GM23338 (cell line): Measurements from ENCODE around the gene SRGAP1. TPM values are rescaled to one million over a fixed set of nuclear protein-coding genes. Genes with fewer than 3 reads are reported as not detected.
"Not testable (repeated sequence)": the region's sequence is repeated elsewhere in the genome, so short reads cannot be mapped to it uniquely, and the experiment has no call there.

Experiments
- ATAC-seq: fragments of 200-7000 bp; cut with Tn5 transposase; 3 replicates; pipeline ENCODE4 v1.9.1; 2020
- DNase-seq: peaks from one replicate; pipeline ENCODE4 v3.0.0-alpha.2; 2015; ENCODE audit warnings: low spot score
- H2AFZ ChIP-seq: fragments of 200-600 bp; sonication (generic); 2 replicates; pipeline ENCODE4 v1.8.0; 2016; ENCODE audit warnings: antibody characterized with exemption, mild to moderate bottlenecking, moderate library complexity
- H3F3A ChIP-seq: fragments of 200-600 bp; sonication (generic); replicated peaks from 2 replicates; pipeline ENCODE4 v1.8.0; 2017; ENCODE audit warnings: antibody characterized with exemption, mixed run types, low read depth
- H3K27ac ChIP-seq: fragments of 200-600 bp; sonication (generic); 2 replicates; pipeline ENCODE4 v1.6.1; 2016; ENCODE audit warnings: low read depth
- H3K27me3 ChIP-seq: fragments of 200-600 bp; sonication (generic); 2 replicates; pipeline ENCODE4 v1.8.0; 2016; ENCODE audit warnings: mild to moderate bottlenecking, mixed run types, moderate library complexity; ENCODE audit not compliant: insufficient read depth
- H3K36me3 ChIP-seq: fragments of 200-600 bp; sonication (generic); 2 replicates; pipeline ENCODE4 v1.8.0; 2016; ENCODE audit warnings: mild to moderate bottlenecking; ENCODE audit not compliant: insufficient read depth
- H3K4me1 ChIP-seq: fragments of 200-600 bp; sonication (generic); 2 replicates; pipeline ENCODE4 v1.8.0; 2016; ENCODE audit warnings: mild to moderate bottlenecking, moderate library complexity; ENCODE audit not compliant: insufficient read depth
- H3K4me2 ChIP-seq: fragments of 200-600 bp; sonication (generic); 2 replicates; pipeline ENCODE4 v1.7.1; 2017; ENCODE audit warnings: mixed run types
- H3K4me3 ChIP-seq: fragments of 200-600 bp; sonication (generic); 2 replicates; pipeline ENCODE4 v1.6.1; 2016; ENCODE audit warnings: mixed run types
- H3K79me2 ChIP-seq: fragments of 200-600 bp; sonication (generic); replicated peaks from 2 replicates; pipeline ENCODE4 v1.8.0; 2017; ENCODE audit warnings: mild to moderate bottlenecking; ENCODE audit not compliant: insufficient read depth
- H3K9me2 ChIP-seq: fragments of 200-600 bp; sonication (generic); 2 replicates; pipeline ENCODE4 v1.8.0; 2017; ENCODE audit not compliant: insufficient read depth
- H4K20me1 ChIP-seq: fragments of 200-600 bp; sonication (generic); replicated peaks from 2 replicates; pipeline ENCODE4 v1.8.0; 2017; ENCODE audit warnings: mild to moderate bottlenecking; ENCODE audit not compliant: insufficient read depth
- H3K27ac Mint-ChIP-seq: 2 replicates; pipeline ENCODE4 v1.8.0; 2020; ENCODE audit warnings: inconsistent platforms, mild to moderate bottlenecking, moderate library complexity, mixed read lengths
- H3K27me3 Mint-ChIP-seq: 3 replicates; pipeline ENCODE4 v1.8.0; 2022; ENCODE audit warnings: low read depth, mild to moderate bottlenecking, moderate library complexity, mixed read lengths, inconsistent platforms; ENCODE audit not compliant: insufficient read depth, poor library complexity
- H3K36me3 Mint-ChIP-seq: 3 replicates; pipeline ENCODE4 v1.8.0; 2021; ENCODE audit warnings: low read depth, mild to moderate bottlenecking, inconsistent platforms, moderate library complexity, mixed read lengths
- H3K4me1 Mint-ChIP-seq: 3 replicates; pipeline ENCODE4 v1.8.0; 2020; ENCODE audit warnings: mild to moderate bottlenecking, inconsistent platforms, mixed read lengths
- H3K4me3 Mint-ChIP-seq: 3 replicates; pipeline ENCODE4 v1.8.0; 2021; ENCODE audit warnings: moderate library complexity, mild to moderate bottlenecking, inconsistent platforms, mixed read lengths
- H3K9me3 Mint-ChIP-seq: 3 replicates; pipeline ENCODE4 v1.8.0; 2020; ENCODE audit warnings: moderate library complexity, mild to moderate bottlenecking, inconsistent platforms, mixed read lengths
- CREB1 ChIP-seq: fragments of 250-450 bp; sonication (Bioruptor Pico); IDR thresholded peaks from 2 replicates; pipeline ENCODE4 v1.5.0; 2020; ENCODE audit warnings: low read depth, mild to moderate bottlenecking, moderate library complexity
- CTCF ChIP-seq, 2 experiments: fragments of 200-600 bp in 1 of 2; sonication (generic) in 1 of 2; conservative IDR thresholded peaks; 2 replicates each; pipeline versions ENCODE4 v1.5.1 to v1.6.1; 2016 to 2017; ENCODE audit warnings: antibody characterized with exemption in 2 of 2, low read depth in 2 of 2, mild to moderate bottlenecking in 2 of 2, moderate library complexity in 1 of 2
- ETS1 ChIP-seq: IDR thresholded peaks from 2 replicates; pipeline ENCODE4 v1.6.1; 2016; ENCODE audit warnings: antibody characterized with exemption
- EZH2 ChIP-seq: fragments of 200-600 bp; sonication (generic); IDR thresholded peaks from one replicate; pipeline ENCODE4 v1.8.0; 2017; ENCODE audit warnings: antibody characterized with exemption, mild to moderate bottlenecking, low read depth; ENCODE audit not compliant: unreplicated experiment
- EZH2phosphoT487 ChIP-seq: fragments of 200-600 bp; sonication (generic); IDR thresholded peaks from one replicate; pipeline ENCODE4 v1.8.1; 2018; ENCODE audit warnings: antibody characterized with exemption; ENCODE audit not compliant: unreplicated experiment
- JUNB ChIP-seq: IDR thresholded peaks from one replicate; pipeline ENCODE4 v1.6.1; 2016; ENCODE audit warnings: antibody characterized with exemption; ENCODE audit not compliant: unreplicated experiment
- NANOG ChIP-seq: IDR thresholded peaks from 2 replicates; pipeline ENCODE4 v1.6.1; 2016; ENCODE audit warnings: antibody characterized with exemption, borderline replicate concordance
- POLR2AphosphoS5 ChIP-seq: IDR thresholded peaks from 2 replicates; pipeline ENCODE4 v1.6.1; 2016; ENCODE audit warnings: antibody characterized with exemption, low read depth
- STAT1 ChIP-seq: IDR thresholded peaks from one replicate; pipeline ENCODE4 v1.6.1; 2016; ENCODE audit warnings: antibody characterized with exemption; ENCODE audit not compliant: unreplicated experiment
- ZNF331 ChIP-seq: fragments of 250-450 bp; sonication (Bioruptor Pico); IDR thresholded peaks from 2 replicates; pipeline ENCODE4 v1.5.0; 2020; ENCODE audit warnings: low read depth, mild to moderate bottlenecking, moderate library complexity
- ZNF462 ChIP-seq: fragments of 250-450 bp; sonication (Bioruptor Pico); IDR thresholded peaks from 2 replicates; pipeline ENCODE4 v1.5.0; 2020; ENCODE audit warnings: mild to moderate bottlenecking, moderate library complexity
- polyA plus RNA-seq: library from polyadenylated mRNA; unstranded; fragments of >200 nt; fragmentation: Nextera tagmentation; extraction: Ambion mirVana; gene quantifications from 2 replicates; pipeline ENCODE4 v1.2.1, GENCODE V29; 2016
- total RNA-seq: library from RNA; depleted of rRNA; stranded (reverse); fragments of >200 nt; shearing (Covaris generic); gene quantifications from 2 replicates; pipeline ENCODE4 v1.2.3, GENCODE V29; 2014

SRGAP1 gene
- total and polyA plus RNA-seq, 2 experiments from 2014 or later: 6.1 to 8.1 TPM

- H3K79me2 ChIP-seq, H2AFZ ChIP-seq, H3K9me3 Mint-ChIP-seq, H3K36me3 Mint-ChIP-seq, H3K4me3 ChIP-seq, H3K9me2 ChIP-seq, H3K27ac Mint-ChIP-seq, H4K20me1 ChIP-seq, DNase-seq, H3K27me3 Mint-ChIP-seq, H3K27me3 ChIP-seq, H3K4me1 ChIP-seq, ATAC-seq, H3K4me2 ChIP-seq, H3F3A ChIP-seq, H3K4me1 Mint-ChIP-seq, H3K36me3 ChIP-seq, H3K27ac ChIP-seq, H3K4me3 Mint-ChIP-seq: not testable (repeated sequence)
Measured at GRCh38 chr12:63880235-63880634, 35.7 kb downstream of the SRGAP1 start.

GRCh38 chr12:63880742-63881263 is 36.3 kb downstream of the SRGAP1 start:
- no peaks in the 10 kb centered on the region for H4K20me1 ChIP-seq
- H3K79me2 ChIP-seq: peaks cover 5% of the 10 kb centered on the region; the same call in 1 of the 2 replicates
- no peak for TF ChIP-seq CTCF (conservative IDR thresholded peaks at IDR 0.05; ENCODE audit: low read depth in 2 of 2)
- no peak for TF ChIP-seq JUNB
- no peak for TF ChIP-seq ETS1
- no peak for TF ChIP-seq ZNF462 (CRISPR knock-in tag)
- TF ChIP-seq CREB1 (CRISPR knock-in tag): no peak
- no peak for TF ChIP-seq ZNF331 (CRISPR knock-in tag)
- no peak for TF ChIP-seq POLR2AphosphoS5
- no peak for TF ChIP-seq EZH2
- TF ChIP-seq NANOG: no peak
- no peak for TF ChIP-seq EZH2phosphoT487
- TF ChIP-seq STAT1: no peak

More at GRCh38 chr12:63880742-63881263, 36.3 kb downstream of the SRGAP1 start:
- no peaks in the 10 kb centered on the region for H3K4me1 ChIP-seq
- no peak overlapping the region for H3K4me3 ChIP-seq
- H3K4me2 ChIP-seq: no peak overlapping the region
- no peak for ATAC-seq
- no peak overlapping the region for H3K27ac ChIP-seq
- Mint-ChIP-seq H3K27me3 (no peaks in the 10 kb centered on the region), H3K4me1 (peaks cover 7% of the 10 kb centered on the region; the same call in 1 of the 3 replicates), H3K27ac (no peak overlapping the region), H3K4me3 (no peak overlapping the region), H3K9me3 (no peaks in the 10 kb centered on the region), H3K36me3 (no peaks in the 10 kb centered on the region)
- no peak overlapping the region for H2AFZ ChIP-seq
- DNase-seq: no peak
- no peaks in the 10 kb centered on the region for H3K27me3 ChIP-seq
- H3K9me2 ChIP-seq: no peaks in the 10 kb centered on the region
- no peaks in the 10 kb centered on the region for H3K36me3 ChIP-seq
- H3F3A ChIP-seq: no peaks in the 10 kb centered on the region
